ENCODE data around the gene TRMT6.

DNA sequence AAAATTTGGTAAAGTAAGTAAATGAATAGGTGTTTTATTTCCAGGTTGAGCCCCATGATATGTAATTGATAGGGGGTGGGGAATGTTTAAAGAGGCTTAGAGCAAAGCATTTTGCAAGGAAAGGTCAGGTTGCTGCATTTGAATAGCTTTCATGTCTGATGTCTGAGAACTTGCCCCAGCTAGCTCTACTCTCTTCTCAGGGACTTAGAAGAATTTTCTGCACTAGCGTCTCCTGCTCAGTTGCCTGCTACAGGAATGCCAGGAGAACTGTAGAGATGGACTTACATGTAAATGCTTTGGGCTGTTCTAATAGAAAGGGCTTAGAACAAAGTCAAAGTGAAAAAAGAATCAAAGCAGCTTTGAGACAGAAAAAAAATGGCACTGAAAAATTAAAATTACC, 35.5 kb downstream of the TRMT6 start:
- TF ChIP-seq CTCF (IDR thresholded peaks at IDR 0.05) (no peak), POLR2A (IDR thresholded peaks at IDR 0.05) (no peak), EP300 (IDR thresholded peaks at IDR 0.05) (no peak)
